ENCODE data around the gene RUFY1.
"Not testable (repeated sequence)": the region's sequence is repeated elsewhere in the genome, so short reads cannot be mapped to it uniquely, and the experiment has no call there.

DNA sequence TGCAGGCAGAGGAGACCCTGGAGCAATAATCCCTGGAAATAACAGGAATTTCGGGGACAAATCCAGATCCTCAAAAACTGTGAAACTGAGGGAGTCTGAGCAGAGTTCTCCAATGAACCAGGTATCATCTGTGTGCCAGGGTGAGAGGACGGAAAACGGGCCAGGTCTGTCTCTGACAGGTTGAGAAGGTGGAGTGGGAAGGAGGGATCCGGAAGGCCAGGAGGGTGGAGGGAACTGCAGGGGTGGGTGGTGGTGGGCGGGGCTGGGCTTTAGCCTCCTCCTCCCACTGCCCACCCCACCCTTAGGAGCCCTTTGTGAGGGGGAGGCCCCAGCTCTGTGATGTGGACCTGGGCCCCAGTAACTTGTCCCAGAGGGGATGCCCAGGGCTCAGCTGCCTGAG is 28.2 kb upstream of the RUFY1 start:
- not testable (repeated sequence) for TF ChIP-seq POLR2A (IDR thresholded peaks at IDR 0.05; ENCODE audit: low read depth, low read length); POLR2AphosphoS5 (IDR thresholded peaks at IDR 0.05; ENCODE audit: insufficient read depth, low read depth, low read length); EZH2 (IDR thresholded peaks at IDR 0.05; ENCODE audit: borderline replicate concordance, low read depth, low read length, severe bottlenecking); JUN (IDR thresholded peaks at IDR 0.05; ENCODE audit: borderline replicate concordance, insufficient read depth, insufficient read length, low read depth); FOS (IDR thresholded peaks at IDR 0.05; ENCODE audit: borderline replicate concordance, insufficient read depth, low read length)
- TF ChIP-seq, protein P1, sequence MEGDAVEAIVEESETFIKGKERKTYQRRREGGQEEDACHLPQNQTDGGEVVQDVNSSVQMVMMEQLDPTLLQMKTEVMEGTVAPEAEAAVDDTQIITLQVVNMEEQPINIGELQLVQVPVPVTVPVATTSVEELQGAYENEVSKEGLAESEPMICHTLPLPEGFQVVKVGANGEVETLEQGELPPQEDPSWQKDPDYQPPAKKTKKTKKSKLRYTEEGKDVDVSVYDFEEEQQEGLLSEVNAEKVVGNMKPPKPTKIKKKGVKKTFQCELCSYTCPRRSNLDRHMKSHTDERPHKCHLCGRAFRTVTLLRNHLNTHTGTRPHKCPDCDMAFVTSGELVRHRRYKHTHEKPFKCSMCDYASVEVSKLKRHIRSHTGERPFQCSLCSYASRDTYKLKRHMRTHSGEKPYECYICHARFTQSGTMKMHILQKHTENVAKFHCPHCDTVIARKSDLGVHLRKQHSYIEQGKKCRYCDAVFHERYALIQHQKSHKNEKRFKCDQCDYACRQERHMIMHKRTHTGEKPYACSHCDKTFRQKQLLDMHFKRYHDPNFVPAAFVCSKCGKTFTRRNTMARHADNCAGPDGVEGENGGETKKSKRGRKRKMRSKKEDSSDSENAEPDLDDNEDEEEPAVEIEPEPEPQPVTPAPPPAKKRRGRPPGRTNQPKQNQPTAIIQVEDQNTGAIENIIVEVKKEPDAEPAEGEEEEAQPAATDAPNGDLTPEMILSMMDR (IDR thresholded peaks at IDR 0.05; ENCODE audit: extremely low read depth in 1 of 2, insufficient read depth in 1 of 2, low read depth in 1 of 2, low read length in 2 of 2), result not testable (repeated sequence)
- TF ChIP-seq, protein P2, sequence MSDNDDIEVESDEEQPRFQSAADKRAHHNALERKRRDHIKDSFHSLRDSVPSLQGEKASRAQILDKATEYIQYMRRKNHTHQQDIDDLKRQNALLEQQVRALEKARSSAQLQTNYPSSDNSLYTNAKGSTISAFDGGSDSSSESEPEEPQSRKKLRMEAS (IDR thresholded peaks at IDR 0.05; ENCODE audit: insufficient read depth, insufficient read length), result not testable (repeated sequence)

All from endothelial cell of umbilical vein (primary cell).